IPS-18a (cell line): ENCODE data around the gene PTPN4.

ENCODE experiments used
- H3K27ac ChIP-seq: one replicate; pipeline ENCODE4 v1.5.1; 2013; ENCODE audit warnings: low read length
- H3K27me3 ChIP-seq: one replicate; pipeline ENCODE4 v1.6.1; 2013; ENCODE audit warnings: mild to moderate bottlenecking, low read length; ENCODE audit not compliant: control insufficient read depth, insufficient read depth
- H3K36me3 ChIP-seq: one replicate; pipeline ENCODE4 v1.6.1; 2013; ENCODE audit warnings: low read depth, low read length; ENCODE audit not compliant: control insufficient read depth
- H3K4me1 ChIP-seq: one replicate; pipeline ENCODE4 v1.6.1; 2013; ENCODE audit warnings: low read depth, low read length; ENCODE audit not compliant: control insufficient read depth
- H3K4me3 ChIP-seq: one replicate; pipeline ENCODE4 v1.5.1; 2013; ENCODE audit warnings: low read length
- H3K9ac ChIP-seq: one replicate; pipeline ENCODE4 v1.6.1; 2013; ENCODE audit warnings: mild to moderate bottlenecking, low read length, moderate library complexity
- H3K9me3 ChIP-seq: one replicate; pipeline ENCODE4 v1.6.1; 2013; ENCODE audit warnings: low read depth, low read length; ENCODE audit not compliant: control insufficient read depth

Gene PTPN4

DNA sequence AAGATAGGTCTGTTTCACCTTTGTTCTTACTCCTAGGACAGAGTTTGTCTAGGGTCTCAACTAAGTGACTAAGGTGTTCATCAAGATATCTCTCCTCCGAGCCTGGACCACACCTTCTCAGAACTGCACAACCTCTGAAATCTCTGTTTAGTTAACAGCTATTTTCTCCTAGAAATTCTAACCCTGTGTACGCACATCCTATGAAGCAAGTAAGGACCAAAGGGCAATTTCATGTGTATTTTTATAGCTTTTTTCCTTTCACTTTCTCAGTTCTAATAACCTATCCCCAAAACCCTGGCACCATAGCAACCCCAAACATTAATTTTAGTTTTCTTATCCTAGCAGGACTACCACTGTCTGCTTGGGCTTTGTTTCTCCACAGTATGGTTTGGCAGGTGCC, 59.1 kb downstream of the PTPN4 start:
- H3K4me1 ChIP-seq = peaks cover 3% of the 10 kb centered on the region
- H3K27ac ChIP-seq = no peak overlapping the region
- no peaks in the 10 kb centered on the region for H3K9me3 ChIP-seq
- no peak overlapping the region for H3K4me3 ChIP-seq
- H3K36me3 ChIP-seq = no peaks in the 10 kb centered on the region
- H3K27me3 ChIP-seq = no peaks in the 10 kb centered on the region
- H3K9ac ChIP-seq = no peak overlapping the region

DNA sequence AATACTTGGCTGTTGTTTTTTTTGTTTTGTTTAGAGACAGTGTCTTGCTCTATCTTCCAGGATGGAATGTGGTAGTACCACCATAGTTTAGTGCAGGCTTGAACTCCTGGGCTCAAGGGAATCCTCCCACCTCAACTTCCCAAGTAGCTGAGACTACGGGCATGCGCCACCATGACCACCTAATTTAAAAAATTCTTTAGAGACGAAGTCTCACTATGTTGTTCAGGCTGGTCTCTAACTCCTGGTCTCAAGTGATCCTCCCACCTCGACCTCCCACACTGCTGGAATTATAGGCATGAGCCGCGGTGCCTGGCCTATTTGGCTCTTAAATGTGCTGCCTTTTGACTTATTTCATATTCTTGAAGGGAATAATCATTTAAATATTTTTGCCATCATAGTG, 60.1 kb downstream of the PTPN4 start:
- no peak overlapping the region for H3K4me3 ChIP-seq
- no peaks in the 10 kb centered on the region for H3K36me3 ChIP-seq
- H3K27me3 ChIP-seq = no peaks in the 10 kb centered on the region
- no peak overlapping the region for H3K27ac ChIP-seq
- H3K9ac ChIP-seq = no peak overlapping the region
- no peaks in the 10 kb centered on the region for H3K9me3 ChIP-seq
- H3K4me1 ChIP-seq = peaks cover 6% of the 10 kb centered on the region

DNA sequence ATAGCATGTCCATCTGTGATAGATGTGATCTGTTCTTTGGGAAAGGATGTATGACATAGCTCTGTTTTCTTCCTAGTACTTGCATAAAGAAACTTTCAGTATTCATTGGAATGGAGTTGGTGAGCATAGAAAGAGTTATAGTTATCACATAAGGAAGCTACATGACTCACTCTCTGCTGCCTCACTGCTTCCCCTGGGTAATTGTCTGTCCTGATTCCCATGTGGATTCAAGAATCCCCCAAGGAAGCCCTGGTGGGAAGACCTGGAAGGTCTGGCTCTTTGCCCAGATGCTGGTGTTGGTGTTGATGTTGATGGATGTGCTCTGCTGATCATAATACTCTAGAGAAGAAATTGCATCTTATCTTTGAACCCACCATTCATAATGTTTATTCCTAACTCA, 60.6 kb downstream of the PTPN4 start:
- H3K4me1 ChIP-seq = peaks cover 6% of the 10 kb centered on the region
- H3K27me3 ChIP-seq = no peaks in the 10 kb centered on the region
- no peak overlapping the region for H3K4me3 ChIP-seq
- no peaks in the 10 kb centered on the region for H3K36me3 ChIP-seq
- H3K9me3 ChIP-seq = no peaks in the 10 kb centered on the region
- H3K27ac ChIP-seq = no peak overlapping the region
- H3K9ac ChIP-seq = no peak overlapping the region

DNA sequence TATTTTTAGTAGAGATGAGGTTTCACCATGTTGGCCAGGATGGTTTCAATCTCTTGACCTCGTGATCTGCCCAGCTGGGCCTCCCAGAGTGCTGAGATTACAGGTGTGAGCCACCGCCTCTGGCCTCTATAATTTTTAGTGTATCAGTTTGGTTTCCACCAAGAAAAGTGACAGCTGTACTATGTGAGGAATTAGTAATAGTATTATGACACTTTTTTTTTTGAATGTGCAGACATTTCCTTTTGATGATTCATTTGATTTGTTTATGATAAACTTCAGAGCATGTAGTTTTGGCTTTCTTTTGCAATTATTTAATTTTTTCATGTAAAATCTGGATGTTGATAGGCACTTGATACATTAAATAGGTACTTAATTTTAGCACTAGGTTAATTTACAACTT, 61.5 kb downstream of the PTPN4 start:
- no peak overlapping the region for H3K9ac ChIP-seq
- no peaks in the 10 kb centered on the region for H3K27me3 ChIP-seq
- no peaks in the 10 kb centered on the region for H3K9me3 ChIP-seq
- H3K27ac ChIP-seq = no peak overlapping the region
- no peaks in the 10 kb centered on the region for H3K36me3 ChIP-seq
- H3K4me1 ChIP-seq = peaks cover 6% of the 10 kb centered on the region
- no peak overlapping the region for H3K4me3 ChIP-seq

DNA sequence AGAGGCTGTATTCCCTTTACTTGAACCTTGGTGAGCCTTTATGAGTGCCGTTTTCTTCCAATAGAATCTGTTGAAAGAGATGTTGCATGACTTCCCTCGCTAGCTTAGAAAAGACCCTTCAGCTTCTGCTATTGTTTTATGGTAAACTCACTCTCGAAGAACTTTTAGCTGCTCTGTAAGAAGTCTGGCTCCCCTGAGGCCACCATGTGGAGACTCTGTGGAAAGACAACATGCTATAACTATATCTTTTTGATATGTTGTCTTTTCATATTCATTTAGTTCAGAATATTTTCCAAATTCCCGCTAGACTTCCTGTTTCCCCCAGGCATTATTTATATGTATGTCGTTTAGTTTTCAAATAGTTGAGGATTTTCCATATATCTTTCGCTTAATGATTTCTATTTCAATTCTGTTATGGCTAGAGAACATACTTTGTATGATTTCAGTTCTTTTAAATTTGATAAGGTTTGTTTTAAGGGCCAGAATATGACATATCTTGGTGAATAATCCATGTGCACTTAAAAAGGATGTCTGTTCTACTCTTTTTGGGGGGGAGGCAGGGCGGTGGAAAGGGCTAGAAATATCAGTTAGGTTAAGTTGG, 64.1 kb downstream of the PTPN4 start:
- H3K4me1 ChIP-seq = peaks cover 6% of the 10 kb centered on the region
- H3K27ac ChIP-seq = no peak overlapping the region
- H3K27me3 ChIP-seq = no peaks in the 10 kb centered on the region
- no peaks in the 10 kb centered on the region for H3K9me3 ChIP-seq
- no peaks in the 10 kb centered on the region for H3K36me3 ChIP-seq
- H3K9ac ChIP-seq = no peak overlapping the region
- no peak overlapping the region for H3K4me3 ChIP-seq

DNA sequence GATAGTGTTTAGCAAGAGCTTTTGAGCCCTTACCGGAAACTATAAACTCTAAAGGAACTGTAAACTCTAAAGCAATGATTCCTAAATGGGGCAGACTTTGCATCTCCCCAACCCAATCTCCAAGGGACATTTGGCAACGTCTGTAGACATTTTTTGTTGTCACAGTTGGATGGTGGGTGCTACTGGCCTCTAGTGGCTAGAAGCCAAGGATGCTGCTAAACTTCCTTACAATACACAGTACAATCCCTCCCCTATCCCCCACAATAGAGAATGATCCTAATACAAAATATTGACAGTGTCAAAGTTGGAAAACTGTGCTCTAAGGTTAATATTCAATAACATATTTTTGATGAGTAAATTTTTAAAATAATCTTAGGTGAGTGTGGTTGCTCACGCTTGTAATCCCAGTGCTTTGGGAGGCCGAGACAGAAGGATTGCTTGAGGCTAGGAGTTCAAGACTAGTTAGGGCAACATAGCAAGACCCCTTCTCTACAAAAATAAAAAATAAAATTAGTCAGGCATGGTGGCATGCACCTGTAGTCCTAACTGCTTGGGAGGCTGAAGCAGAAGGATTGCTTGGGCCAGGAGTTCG, 66.7 kb downstream of the PTPN4 start:
- H3K9ac ChIP-seq = no peak overlapping the region
- H3K4me3 ChIP-seq = no peak overlapping the region
- H3K9me3 ChIP-seq = no peaks in the 10 kb centered on the region
- H3K27ac ChIP-seq = no peak overlapping the region
- H3K4me1 ChIP-seq = peaks cover 6% of the 10 kb centered on the region
- H3K36me3 ChIP-seq = no peaks in the 10 kb centered on the region
- H3K27me3 ChIP-seq = no peaks in the 10 kb centered on the region

DNA sequence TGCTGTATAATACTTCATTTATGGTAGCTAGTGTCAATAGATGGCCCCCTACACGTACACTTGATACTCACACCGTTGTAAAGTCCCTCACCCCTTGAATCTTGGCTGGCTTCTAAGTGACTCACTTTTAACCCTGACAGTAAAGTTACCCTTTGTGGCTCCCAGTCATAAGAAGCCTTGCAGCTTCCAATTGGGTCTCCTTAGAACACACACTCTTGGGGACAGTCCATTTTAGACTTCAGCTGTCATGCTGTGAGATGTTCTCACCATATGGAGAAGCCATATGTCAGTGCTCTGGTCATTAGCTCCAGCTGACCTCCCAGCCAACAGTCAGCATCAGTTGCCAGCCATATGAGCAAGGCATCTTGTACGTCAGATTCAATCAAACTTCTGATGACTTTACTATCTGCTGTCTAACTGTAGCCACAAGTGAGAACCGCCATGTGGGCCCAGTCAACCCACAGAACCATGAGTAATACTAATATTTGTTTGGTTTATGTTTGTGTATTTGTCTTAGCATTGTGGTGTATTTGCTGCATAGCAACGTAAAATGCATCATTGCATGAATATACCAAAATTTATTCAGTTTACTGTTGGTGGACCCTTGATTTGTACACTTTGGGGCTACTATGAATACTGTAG, 68.3 kb downstream of the PTPN4 start:
- no peak overlapping the region for H3K4me3 ChIP-seq
- no peaks in the 10 kb centered on the region for H3K9me3 ChIP-seq
- H3K27me3 ChIP-seq = no peaks in the 10 kb centered on the region
- H3K9ac ChIP-seq = no peak overlapping the region
- H3K36me3 ChIP-seq = no peaks in the 10 kb centered on the region
- no peak overlapping the region for H3K27ac ChIP-seq
- peaks cover 8% of the 10 kb centered on the region for H3K4me1 ChIP-seq

DNA sequence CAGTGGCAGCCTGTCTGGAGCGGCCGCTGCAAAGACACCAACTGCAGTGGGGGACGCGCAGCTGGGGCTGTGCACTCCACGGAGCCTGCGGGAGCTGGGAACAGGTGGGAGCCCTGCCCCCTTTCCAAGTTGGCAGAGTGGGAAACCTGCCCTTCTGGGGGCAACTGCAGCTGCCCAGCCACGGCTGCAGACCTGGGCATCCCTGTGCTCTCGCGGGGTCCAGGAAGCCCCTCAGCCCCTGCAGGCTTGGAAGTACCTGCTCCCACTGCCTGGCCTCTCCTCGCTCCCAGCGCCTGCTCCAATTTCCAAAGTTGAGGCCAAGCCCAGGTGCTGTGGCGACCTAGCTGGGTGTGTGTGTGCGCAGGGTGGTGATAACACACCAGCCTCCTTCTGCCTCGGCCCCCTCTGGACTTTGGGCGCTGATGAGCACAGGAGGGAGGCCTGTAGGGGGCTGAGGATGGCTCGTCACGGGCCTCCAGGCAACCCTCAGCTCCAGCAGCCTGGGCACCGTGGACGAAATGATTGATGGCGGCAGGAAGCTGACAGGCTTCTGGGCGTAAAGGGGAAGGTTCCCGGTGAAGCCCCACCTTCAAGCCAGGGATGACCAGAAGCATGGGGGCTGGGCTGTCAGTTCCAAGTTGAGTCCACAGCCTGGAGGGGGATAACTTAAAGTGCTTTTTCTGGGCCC, 76.9 kb downstream of the PTPN4 start:
- Histone ChIP-seq H3K4me3 (no peak overlapping the region), H3K9ac (no peak overlapping the region), H3K27me3 (no peaks in the 10 kb centered on the region), H3K27ac (no peak overlapping the region), H3K36me3 (no peaks in the 10 kb centered on the region), H3K9me3 (no peaks in the 10 kb centered on the region), H3K4me1 (peaks cover 3% of the 10 kb centered on the region)

DNA sequence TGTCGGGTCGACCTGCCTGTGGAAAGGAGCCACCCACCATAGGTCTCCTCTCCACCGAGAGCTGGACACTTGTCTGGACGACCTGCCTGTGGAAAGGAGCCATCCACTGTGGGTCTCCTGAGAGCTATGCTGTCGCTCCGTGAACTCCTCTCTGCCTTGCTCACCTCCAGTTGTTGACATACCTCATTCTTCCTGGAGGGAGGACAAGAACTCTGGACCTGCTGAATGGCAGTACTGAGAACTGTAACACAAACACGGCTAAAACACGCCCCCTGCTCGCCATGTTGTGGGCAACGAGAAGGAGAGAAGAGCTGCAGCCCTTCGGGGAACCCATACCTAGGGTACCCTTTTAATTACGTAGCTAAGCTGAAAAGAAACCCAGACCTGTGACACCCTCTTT, 77.6 kb downstream of the PTPN4 start:
- Histone ChIP-seq H3K27me3 (no peaks in the 10 kb centered on the region), H3K27ac (no peak overlapping the region), H3K9ac (no peak overlapping the region), H3K9me3 (no peaks in the 10 kb centered on the region), H3K4me1 (no peaks in the 10 kb centered on the region), H3K36me3 (no peaks in the 10 kb centered on the region), H3K4me3 (no peak overlapping the region)

DNA sequence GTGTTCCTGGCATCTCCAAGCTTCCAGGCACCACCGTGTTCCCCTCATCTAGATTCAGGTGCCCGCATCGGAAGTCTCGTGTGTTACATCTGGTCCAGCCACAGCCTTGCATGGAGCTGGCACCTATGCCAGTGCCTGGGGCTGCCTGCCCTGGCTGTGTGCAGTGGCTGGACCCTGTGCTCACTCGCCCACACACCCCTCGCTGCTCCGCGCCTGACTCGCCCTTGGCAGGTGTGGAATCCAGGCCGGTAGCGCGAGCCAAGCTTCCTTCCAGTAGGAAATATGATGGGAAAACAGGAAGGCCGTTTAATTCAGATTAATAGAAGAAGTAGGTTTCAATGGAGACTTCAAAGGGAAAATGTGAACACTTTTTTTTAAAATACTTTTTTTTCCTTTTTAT, 78.0 kb downstream of the PTPN4 start:
- no peaks in the 10 kb centered on the region for H3K27me3 ChIP-seq
- H3K27ac ChIP-seq = no peak overlapping the region
- no peak overlapping the region for H3K4me3 ChIP-seq
- H3K4me1 ChIP-seq = no peaks in the 10 kb centered on the region
- H3K9ac ChIP-seq = no peak overlapping the region
- H3K9me3 ChIP-seq = peaks cover 4% of the 10 kb centered on the region
- H3K36me3 ChIP-seq = no peaks in the 10 kb centered on the region

DNA sequence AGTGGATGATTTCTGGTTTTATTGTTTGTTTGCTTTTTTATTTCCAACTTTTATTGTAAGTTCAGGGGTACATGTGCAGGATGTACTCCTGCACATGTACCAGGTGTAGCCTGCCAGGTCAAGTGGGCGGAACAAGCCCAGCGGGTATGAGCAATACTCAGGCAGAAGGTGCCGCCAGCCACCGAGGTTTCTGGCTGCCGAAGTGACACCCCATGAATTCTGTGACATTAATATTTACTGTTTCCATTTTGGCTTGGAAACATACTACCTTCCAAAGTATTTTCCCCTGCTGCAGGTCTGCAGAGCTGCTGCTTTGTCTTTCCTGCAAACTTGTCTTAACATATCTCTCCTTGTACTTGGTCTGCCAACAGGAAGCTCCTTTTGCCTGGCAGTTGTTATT, 78.5 kb downstream of the PTPN4 start:
- Histone ChIP-seq H3K27me3 (no peaks in the 10 kb centered on the region), H3K9ac (no peak overlapping the region), H3K4me1 (no peaks in the 10 kb centered on the region), H3K4me3 (no peak overlapping the region), H3K27ac (no peak overlapping the region), H3K36me3 (no peaks in the 10 kb centered on the region), H3K9me3 (peaks cover 5% of the 10 kb centered on the region)
